DOHH2 (cell line): ENCODE measurements around the gene TPP1.

Source experiments
- H3F3A ChIP-seq: fragments of 200-600 bp; sonication (generic), shearing (Covaris generic); 2 replicates; pipeline ENCODE4 v1.6.0; 2016; ENCODE audit warnings: antibody characterized with exemption, mild to moderate bottlenecking; ENCODE audit not compliant: control insufficient read depth, insufficient read depth
- H3K27ac ChIP-seq: fragments of 200-600 bp; sonication (generic); 2 replicates; pipeline ENCODE4 v1.5.1; 2014; ENCODE audit warnings: low read depth, mild to moderate bottlenecking, low read length, moderate library complexity
- H3K27me3 ChIP-seq: fragments of 200-600 bp; sonication (generic); 2 replicates; pipeline ENCODE4 v1.6.1; 2014; ENCODE audit warnings: mild to moderate bottlenecking, low read length, mixed read lengths; ENCODE audit not compliant: control insufficient read depth
- H3K36me3 ChIP-seq: fragments of 200-600 bp; sonication (generic); 2 replicates; pipeline ENCODE4 v1.6.1; 2014; ENCODE audit warnings: mild to moderate bottlenecking, low read length, moderate library complexity, mixed read lengths; ENCODE audit not compliant: control insufficient read depth
- H3K4me1 ChIP-seq: fragments of 200-600 bp; sonication (generic); 2 replicates; pipeline ENCODE4 v1.6.1; 2014; ENCODE audit warnings: mild to moderate bottlenecking, low read length, mixed read lengths; ENCODE audit not compliant: control insufficient read depth
- H3K4me2 ChIP-seq: fragments of 200-600 bp; sonication (generic); 2 replicates; pipeline ENCODE4 v1.6.0; 2014; ENCODE audit warnings: mild to moderate bottlenecking, low read length, moderate library complexity
- H3K4me3 ChIP-seq: fragments of 200-600 bp; sonication (generic); 2 replicates; pipeline ENCODE4 v1.5.1; 2014; ENCODE audit warnings: mild to moderate bottlenecking, low read length, mixed read lengths
- H3K79me2 ChIP-seq: fragments of 200-600 bp; sonication (generic); 2 replicates; pipeline ENCODE4 v1.6.1; 2014; ENCODE audit warnings: mild to moderate bottlenecking, low read length, mixed read lengths; ENCODE audit not compliant: control insufficient read depth
- H3K9me2 ChIP-seq: fragments of 200-600 bp; sonication (generic); replicated peaks from 2 replicates; pipeline ENCODE4 v1.6.1; 2014; ENCODE audit warnings: mild to moderate bottlenecking, low read length, mixed read lengths; ENCODE audit not compliant: control insufficient read depth
- H3K9me3 ChIP-seq: fragments of 200-600 bp; sonication (generic); 2 replicates; pipeline ENCODE4 v1.6.1; 2014; ENCODE audit warnings: antibody characterized with exemption, low read length, mixed read lengths; ENCODE audit not compliant: control insufficient read depth, insufficient read depth
- H4K20me1 ChIP-seq: fragments of 200-600 bp; sonication (generic); 2 replicates; pipeline ENCODE4 v1.6.0; 2014; ENCODE audit warnings: low read depth, mild to moderate bottlenecking, antibody characterized with exemption, low read length, moderate library complexity; ENCODE audit not compliant: control insufficient read depth, insufficient read depth
- EZH2phosphoT487 ChIP-seq: fragments of 200-600 bp; sonication (generic); IDR thresholded peaks from 2 replicates; pipeline ENCODE4 v1.6.1; 2017; ENCODE audit warnings: borderline replicate concordance, mild to moderate bottlenecking, antibody characterized with exemption, low read length, moderate library complexity, mixed read lengths
- TF ChIP-seq, protein P1 (sequence below): fragments of 200-600 bp; sonication (generic); IDR thresholded peaks from one replicate; pipeline ENCODE4 v1.5.1; 2014; ENCODE audit warnings: antibody characterized with exemption, mild to moderate bottlenecking, low read depth, low read length; ENCODE audit not compliant: poor library complexity, severe bottlenecking

TPP1 gene

DNA sequence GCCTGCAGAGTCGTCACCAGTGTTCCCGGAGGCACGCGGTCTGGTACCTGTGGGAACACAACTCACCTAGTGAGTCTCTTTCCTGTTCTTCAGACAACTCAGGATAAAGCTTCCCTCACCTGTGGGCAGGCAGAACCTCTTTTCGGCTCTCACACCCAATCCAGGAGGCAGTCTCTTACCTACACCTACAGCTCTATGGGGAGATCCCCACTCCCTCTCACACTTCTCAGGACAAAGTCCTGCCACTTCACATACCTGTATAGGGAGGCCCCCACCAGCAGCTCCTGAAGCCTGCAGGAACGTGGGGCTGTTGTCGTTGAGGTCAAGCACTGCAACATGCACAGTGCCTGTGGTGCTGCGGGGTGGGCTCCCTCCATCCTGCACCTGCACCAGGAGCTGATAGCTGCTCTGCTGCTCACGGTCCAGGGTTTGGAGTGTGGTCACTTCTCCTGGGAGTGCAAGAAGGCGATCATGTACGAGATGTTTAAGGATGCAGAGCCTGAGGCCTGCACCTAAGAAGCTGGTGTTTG, 12.2 kb upstream of the TPP1 start:
- no peaks in the 10 kb centered on the region for H3K79me2 ChIP-seq
- H3K36me3 ChIP-seq: no peaks in the 10 kb centered on the region
- no peaks in the 10 kb centered on the region for H3K4me1 ChIP-seq
- H4K20me1 ChIP-seq: no peaks in the 10 kb centered on the region
- H3K27ac ChIP-seq: no peak overlapping the region
- no peaks in the 10 kb centered on the region for H3K9me3 ChIP-seq
- H3K4me3 ChIP-seq: no peak overlapping the region
- H3K9me2 ChIP-seq: no peaks in the 10 kb centered on the region
- no peaks in the 10 kb centered on the region for H3F3A ChIP-seq
- no peaks in the 10 kb centered on the region for H3K27me3 ChIP-seq
- TF ChIP-seq, protein P1, sequence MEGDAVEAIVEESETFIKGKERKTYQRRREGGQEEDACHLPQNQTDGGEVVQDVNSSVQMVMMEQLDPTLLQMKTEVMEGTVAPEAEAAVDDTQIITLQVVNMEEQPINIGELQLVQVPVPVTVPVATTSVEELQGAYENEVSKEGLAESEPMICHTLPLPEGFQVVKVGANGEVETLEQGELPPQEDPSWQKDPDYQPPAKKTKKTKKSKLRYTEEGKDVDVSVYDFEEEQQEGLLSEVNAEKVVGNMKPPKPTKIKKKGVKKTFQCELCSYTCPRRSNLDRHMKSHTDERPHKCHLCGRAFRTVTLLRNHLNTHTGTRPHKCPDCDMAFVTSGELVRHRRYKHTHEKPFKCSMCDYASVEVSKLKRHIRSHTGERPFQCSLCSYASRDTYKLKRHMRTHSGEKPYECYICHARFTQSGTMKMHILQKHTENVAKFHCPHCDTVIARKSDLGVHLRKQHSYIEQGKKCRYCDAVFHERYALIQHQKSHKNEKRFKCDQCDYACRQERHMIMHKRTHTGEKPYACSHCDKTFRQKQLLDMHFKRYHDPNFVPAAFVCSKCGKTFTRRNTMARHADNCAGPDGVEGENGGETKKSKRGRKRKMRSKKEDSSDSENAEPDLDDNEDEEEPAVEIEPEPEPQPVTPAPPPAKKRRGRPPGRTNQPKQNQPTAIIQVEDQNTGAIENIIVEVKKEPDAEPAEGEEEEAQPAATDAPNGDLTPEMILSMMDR: no peak
- no peak for TF ChIP-seq EZH2phosphoT487
- no peak overlapping the region for H3K4me2 ChIP-seq

DNA sequence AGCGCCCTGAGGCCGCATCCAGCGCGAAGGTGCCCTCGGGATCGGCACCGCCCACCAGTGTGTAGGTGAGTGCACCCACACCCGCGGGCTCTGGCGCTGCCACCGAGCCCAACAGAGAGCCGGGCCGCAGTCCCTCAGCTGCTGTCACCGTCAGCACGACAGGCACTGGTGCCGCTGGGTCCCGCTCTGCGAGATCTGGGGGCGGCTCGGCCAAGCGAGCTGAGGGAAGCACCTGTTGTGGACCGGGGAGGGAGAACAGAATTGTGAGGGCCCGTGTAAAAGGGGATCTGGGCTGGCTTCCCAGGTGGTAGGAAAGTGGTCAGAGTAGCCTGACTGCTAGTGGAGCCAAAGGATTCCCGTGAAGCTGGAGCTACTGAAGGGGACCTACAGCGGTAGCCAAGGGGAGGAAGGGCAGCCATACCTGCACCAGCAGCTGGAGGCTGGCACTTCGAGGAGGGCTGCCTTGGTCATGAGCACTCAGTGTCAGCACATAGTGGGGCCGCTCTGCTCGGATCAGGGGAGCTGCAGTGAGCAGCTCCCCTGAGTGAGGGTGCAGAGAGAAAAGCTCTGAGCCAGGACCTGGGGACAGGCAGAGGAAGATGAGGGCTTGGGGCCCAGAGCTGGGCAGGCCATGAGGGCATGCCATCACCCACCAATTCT, 11.5 kb upstream of the TPP1 start:
- Histone ChIP-seq H3K36me3 (no peaks in the 10 kb centered on the region), H3F3A (no peaks in the 10 kb centered on the region), H3K27ac (no peak overlapping the region), H3K4me2 (no peak overlapping the region), H3K79me2 (no peaks in the 10 kb centered on the region), H3K4me3 (no peak overlapping the region), H4K20me1 (no peaks in the 10 kb centered on the region), H3K9me2 (no peaks in the 10 kb centered on the region), H3K4me1 (no peaks in the 10 kb centered on the region), H3K27me3 (no peaks in the 10 kb centered on the region), H3K9me3 (no peaks in the 10 kb centered on the region)
- TF ChIP-seq, protein P1: no peak

- no peaks in the 10 kb centered on the region for H3K4me1 ChIP-seq
- TF ChIP-seq, protein P1: no peak
- no peak for TF ChIP-seq EZH2phosphoT487
- H3K27me3 ChIP-seq: no peaks in the 10 kb centered on the region
- H3K9me2 ChIP-seq: no peaks in the 10 kb centered on the region
- H3K4me3 ChIP-seq: no peak overlapping the region
- no peak overlapping the region for H3K4me2 ChIP-seq
- H4K20me1 ChIP-seq: no peaks in the 10 kb centered on the region
- H3K36me3 ChIP-seq: no peaks in the 10 kb centered on the region
- no peaks in the 10 kb centered on the region for H3K79me2 ChIP-seq
- H3K27ac ChIP-seq: no peak overlapping the region
- no peaks in the 10 kb centered on the region for H3F3A ChIP-seq
- no peaks in the 10 kb centered on the region for H3K9me3 ChIP-seq
Measured at GRCh38 chr11:6629892-6630631, 10.8 kb upstream of the TPP1 start.
